GM12878 (cell line): ENCODE measurements around the gene FAM236C. TPM values are rescaled to one million over a fixed set of nuclear protein-coding genes. Genes with fewer than 3 reads are reported as not detected.
"Not testable (repeated sequence)": the region's sequence is repeated elsewhere in the genome, so short reads cannot be mapped to it uniquely, and the experiment has no call there.

Experiments
- ATAC-seq: fragments of 200-7000 bp; cut with Tn5 transposase; 3 replicates; pipeline ENCODE4 v1.9.1; 2020; ENCODE audit warnings: mild to moderate bottlenecking, moderate library complexity
- Bru-seq: library from RNA; stranded (reverse); fragments of 400-500 nt; gene quantifications from one replicate; lab custom pipeline; 2021; lab: Mats Ljungman, UMichigan
- BruChase-seq, 2 experiments: library from RNA; stranded (reverse); fragments of 400-500 nt; gene quantifications; one replicate each; lab custom pipeline; 2021; lab: Mats Ljungman, UMichigan
- BruUV-seq: library from RNA; stranded (reverse); fragments of 400-500 nt; replicated peaks from 2 replicates; lab custom pipeline; 2021; lab: Mats Ljungman, UMichigan
- CTCF ChIA-PET: fragments of 300-600 bp; sonication (Branson Sonifier 250); formaldehyde crosslinking; extraction: SDS; loops from one replicate; lab custom pipeline; 2021; ENCODE audit warnings: inconsistent platforms; lab: Yijun Ruan, JAX
- POLR2A ChIA-PET: fragments of 350-600 bp; formaldehyde crosslinking; extraction: SDS; loops from one replicate; lab custom pipeline; 2021; ENCODE audit warnings: inconsistent platforms; lab: Charles Lee
- RAD21 ChIA-PET: fragments of 300-600 bp; sonication (Branson Sonifier 250); formaldehyde crosslinking; loops from one replicate; lab custom pipeline; 2023; ENCODE audit warnings: antibody characterized with exemption; ENCODE audit not compliant: unreplicated experiment; lab: Charles Lee
- SMC1A ChIA-PET: fragments of 300-600 bp; sonication (Branson Sonifier 250); formaldehyde crosslinking; loops from one replicate; lab custom pipeline; 2023; ENCODE audit not compliant: unreplicated experiment, uncharacterized antibody; lab: Charles Lee
- DNase-seq: peaks from one replicate; pipeline ENCODE4 v3.0.0-alpha.2; 2011; ENCODE audit warnings: low read depth, low spot score
- FAIRE-seq: peaks from 3 replicates; lab custom pipeline; 2011; peaks lifted over from hg19 to GRCh38; lab: Jason Lieb, UNC
- H2AFZ ChIP-seq: 2 replicates; pipeline ENCODE4 v1.6.0; 2011; ENCODE audit warnings: low read depth, low read length, control low read depth; ENCODE audit not compliant: control insufficient read depth
- H3K27ac ChIP-seq: 2 replicates; pipeline ENCODE4 v1.5.1; 2011; ENCODE audit warnings: control low read depth; ENCODE audit not compliant: control insufficient read depth, insufficient read depth
- H3K27me3 ChIP-seq, 2 experiments: replicated peaks in 1 of 2; 2 replicates each; pipeline versions ENCODE4 v1.6.0 to v1.6.1; 2011; ENCODE audit warnings: low read length in 1 of 2; ENCODE audit not compliant: control insufficient read depth in 2 of 2, insufficient read depth in 2 of 2
- H3K36me3 ChIP-seq, 2 experiments: 2 replicates each; pipeline ENCODE4 v1.5.1; 2011; ENCODE audit warnings: low read length in 1 of 2; ENCODE audit not compliant: control insufficient read depth in 2 of 2, insufficient read depth in 2 of 2
- H3K4me1 ChIP-seq: 2 replicates; pipeline ENCODE4 v1.6.1; 2011; ENCODE audit warnings: mild to moderate bottlenecking, low read length, moderate library complexity, mixed read lengths; ENCODE audit not compliant: control insufficient read depth, insufficient read depth
- H3K4me2 ChIP-seq: 2 replicates; pipeline ENCODE4 v1.6.0; 2011; ENCODE audit warnings: control low read depth; ENCODE audit not compliant: control insufficient read depth, insufficient read depth
- H3K4me3 ChIP-seq: fragments of 200-600 bp; sonication (generic); 2 replicates; pipeline ENCODE4 v1.5.1; 2016
- H3K79me2 ChIP-seq: 2 replicates; pipeline ENCODE4 v1.6.0; 2011; ENCODE audit warnings: low read length; ENCODE audit not compliant: control insufficient read depth, insufficient read depth
- H3K9ac ChIP-seq: 2 replicates; pipeline ENCODE4 v1.8.0; 2011; ENCODE audit warnings: low read length, control low read depth, mixed read lengths; ENCODE audit not compliant: control insufficient read depth, insufficient read depth
- H3K9me3 ChIP-seq: replicated peaks from 3 replicates; pipeline ENCODE4 v1.5.1; 2011; ENCODE audit warnings: mild to moderate bottlenecking, low read length; ENCODE audit not compliant: control insufficient read depth, insufficient read depth
- H4K20me1 ChIP-seq: 2 replicates; pipeline ENCODE4 v1.6.0; 2011; ENCODE audit not compliant: control insufficient read depth, insufficient read depth
- WGBS: methylation state at CpG from one replicate; pipeline ENCODE4 v1.1.6; 2016; ENCODE audit warnings: low lambda C conversion rate; ENCODE audit not compliant: insufficient replicate concordance, insufficient coverage; ENCODE audit errors: missing lambda C conversion rate; 5-methylcytosine and 5-hydroxymethylcytosine counted together
- in situ Hi-C: fragments of 300-500 bp; cut with MboI; formaldehyde crosslinking; loops from 9 replicates; pipeline ENCODE4 v1.14.3; 2018; ENCODE audit warnings: mixed read lengths
- intact Hi-C: fragments of 100-400 bp; cut with micrococcal nuclease; formaldehyde crosslinking; loops from one replicate; pipeline ENCODE4 v1.14.2; 2022; ENCODE audit not compliant: unreplicated experiment
- long read RNA-seq, 2 experiments: library from polyadenylated mRNA; unstranded; transcript quantifications; one replicate each; pipeline ENCODE4 v2.0.0, GENCODE V29; 2019 to 2020
- polyA minus RNA-seq, 3 experiments: library from RNA; depleted of rRNA, polyadenylated mRNA; stranded (reverse); fragments of >200 nt; gene quantifications; 2 replicates each; pipeline ENCODE4 v1.2.3, GENCODE V29; 2011
- polyA plus RNA-seq, 11 experiments: library from polyadenylated mRNA; depleted of rRNA in 4 of 11; unstranded in 6 of 11; stranded (reverse) in 5 of 11; fragments of >200 nt; fragmentation: Nextera tagmentation in 4 of 11; fragmentation: Illumina TruSeq in 1 of 11; extraction: Ambion mirVana in 4 of 11; extraction: Trizol in 1 of 11; gene quantifications; 1 replicate in 1 of 11; 2 replicates in 10 of 11; pipeline versions ENCODE4 v1.2.1 to v1.2.3, GENCODE V29; 2011 to 2016; ENCODE audit warnings: inconsistent platforms in 2 of 11, missing spikeins in 2 of 11, low read depth in 1 of 11
- total RNA-seq, 4 experiments: library from RNA; depleted of rRNA in 3 of 4; stranded (reverse); fragments of >200 nt in 3 of 4; fragmentation: Illumina TruSeq in 1 of 4; extraction: Trizol in 1 of 4; gene quantifications; 2 replicates each; pipeline versions ENCODE4 v1.2.1 to v1.2.3, GENCODE V29; 2013 to 2021

Gene FAM236C
- total RNA-seq (2013; cell fraction: nucleolus; rRNA removed), result not detected in 2 replicates
- total RNA-seq (2014; rRNA removed) (not detected in 2 replicates), total RNA-seq (2014; rRNA removed; fragmentation: Illumina TruSeq; extraction: Trizol) (not detected in 2 replicates), total RNA-seq (2021) (not detected in 2 replicates), polyA plus RNA-seq (2011; rRNA removed) (not detected in 2 replicates), polyA plus RNA-seq (2014; fragmentation: Illumina TruSeq; extraction: Trizol) (not detected in 2 replicates), polyA plus RNA-seq (2014; fragmentation: Nextera tagmentation; extraction: Ambion mirVana) (not detected), polyA plus RNA-seq (2014; rRNA removed) (not detected in 2 replicates), polyA plus RNA-seq (2016; fragmentation: Nextera tagmentation; extraction: Ambion mirVana) (not detected), polyA minus RNA-seq (2011; rRNA and poly(A)+ RNA removed) (not detected in 2 replicates), Bru-seq, nascent RNA (not detected), BruChase-seq, experiment 1, labeled RNA remaining after a 6-hour chase (not detected), BruChase-seq, experiment 2, labeled RNA remaining after a 2-hour chase (not detected)
- polyA plus RNA-seq (2011; ENCODE audit: low read depth), result not detected
- polyA plus RNA-seq (2011; cell fraction: cytosol; rRNA removed), result not detected in 2 replicates
- not detected in 2 replicates for polyA plus RNA-seq (2011; cell fraction: nucleus; rRNA removed)
- polyA plus RNA-seq (2012), result not detected in 2 replicates
- polyA minus RNA-seq (2011; cell fraction: cytosol; rRNA and poly(A)+ RNA removed), result not detected in 2 replicates
- polyA minus RNA-seq (2011; cell fraction: nucleus; rRNA and poly(A)+ RNA removed), result not detected in 2 replicates
- long read RNA-seq, experiment 1, result 0 reads
- long read RNA-seq, experiment 2, result 0 reads

GRCh38 chrX:72912315-72912714, at the start of gene FAM236C:
FAM236C (plus strand) TSS chrX:72912615; CDS start chrX:72912715, 100 bp downstream.
- H3K4me3 ChIP-seq, BruUV-seq, H3K36me3 ChIP-seq, H3K79me2 ChIP-seq, H3K9me3 ChIP-seq, H3K27me3 ChIP-seq, H3K27ac ChIP-seq, H4K20me1 ChIP-seq, intact Hi-C loops, RAD21 ChIA-PET, H3K9ac ChIP-seq, H2AFZ ChIP-seq, in situ Hi-C loops, ATAC-seq, DNase-seq, CTCF ChIA-PET, FAIRE-seq, POLR2A ChIA-PET, H3K4me2 ChIP-seq, SMC1A ChIA-PET, H3K4me1 ChIP-seq: not testable (repeated sequence)
- no CpG with 5 or more reads among the region's 13 CpGs for WGBS

- CTCF ChIA-PET, ATAC-seq, intact Hi-C loops, H3K36me3 ChIP-seq, SMC1A ChIA-PET, H3K4me2 ChIP-seq, H4K20me1 ChIP-seq, H3K9me3 ChIP-seq, H3K27me3 ChIP-seq, H3K27ac ChIP-seq, BruUV-seq, H2AFZ ChIP-seq, RAD21 ChIA-PET, POLR2A ChIA-PET, FAIRE-seq, H3K4me1 ChIP-seq, in situ Hi-C loops, DNase-seq, H3K79me2 ChIP-seq, H3K4me3 ChIP-seq, H3K9ac ChIP-seq: not testable (repeated sequence)
- no CpG with 5 or more reads among the region's 2 CpGs for WGBS
These were observed 29.5 kb upstream of the FAM236C start for GRCh38 chrX:72882898-72883297.

GRCh38 chrX:72889740-72890139, 22.7 kb upstream of the FAM236C start:
- ATAC-seq, H4K20me1 ChIP-seq, FAIRE-seq, H3K4me1 ChIP-seq, DNase-seq, H3K36me3 ChIP-seq, H3K27me3 ChIP-seq, CTCF ChIA-PET, H3K79me2 ChIP-seq, BruUV-seq, RAD21 ChIA-PET, H3K4me3 ChIP-seq, H3K9ac ChIP-seq, H3K27ac ChIP-seq, POLR2A ChIA-PET, intact Hi-C loops, H3K9me3 ChIP-seq, SMC1A ChIA-PET, H2AFZ ChIP-seq, in situ Hi-C loops, H3K4me2 ChIP-seq: not testable (repeated sequence)
- no CpG with 5 or more reads among the region's 14 CpGs for WGBS
